WTC11 (cell line): ENCODE data around the gene HIPK2. TPM values are rescaled to one million over a fixed set of nuclear protein-coding genes. Genes with fewer than 3 reads are reported as not detected.

Experiments used
- ATAC-seq: fragments of 200-7000 bp; cut with Tn5 transposase; 2 replicates; pipeline ENCODE4 v1.10.0; 2021; ENCODE audit warnings: mild to moderate bottlenecking, moderate library complexity
- CTCF ChIA-PET: fragments of 300-600 bp; sonication (Branson Sonifier 250); formaldehyde crosslinking; loops from one replicate; lab custom pipeline; 2021; ENCODE audit warnings: antibody characterized with exemption; lab: Charles Lee
- POLR2A ChIA-PET: fragments of 350-600 bp; sonication (Branson Sonifier 250); formaldehyde crosslinking; loops from one replicate; lab custom pipeline; 2021; ENCODE audit warnings: antibody characterized with exemption; lab: Charles Lee
- DNase-seq: peaks from one replicate; pipeline ENCODE4 v3.0.0; 2021; ENCODE audit warnings: low spot score
- H3K27ac Mint-ChIP-seq: 2 replicates; pipeline ENCODE4 v1.8.0; 2021; ENCODE audit warnings: mixed read lengths
- H3K27me3 Mint-ChIP-seq: 2 replicates; pipeline ENCODE4 v1.8.0; 2021; ENCODE audit warnings: low read depth, mild to moderate bottlenecking, moderate library complexity, mixed read lengths
- H3K36me3 Mint-ChIP-seq: 2 replicates; pipeline ENCODE4 v1.8.0; 2021; ENCODE audit warnings: mixed read lengths
- H3K4me1 Mint-ChIP-seq: 2 replicates; pipeline ENCODE4 v1.8.0; 2022; ENCODE audit warnings: mixed read lengths
- H3K4me3 Mint-ChIP-seq: 2 replicates; pipeline ENCODE4 v1.8.0; 2021; ENCODE audit warnings: mild to moderate bottlenecking, moderate library complexity, mixed read lengths
- H3K9me3 Mint-ChIP-seq: 2 replicates; pipeline ENCODE4 v1.8.0; 2021; ENCODE audit warnings: mixed read lengths
- EMX1 ChIP-seq: fragments of 250-450 bp; sonication (Bioruptor Pico); IDR thresholded peaks from 2 replicates; pipeline ENCODE4 v1.8.0; 2021; ENCODE audit warnings: mild to moderate bottlenecking
- MXD4 ChIP-seq: fragments of 250-450 bp; sonication (Bioruptor Pico); IDR thresholded peaks from 2 replicates; pipeline ENCODE4 v1.8.0; 2021; ENCODE audit warnings: mild to moderate bottlenecking, moderate library complexity, borderline replicate concordance
- PRRX2 ChIP-seq: fragments of 250-450 bp; sonication (Bioruptor Pico); IDR thresholded peaks from 2 replicates; pipeline ENCODE4 v1.8.0; 2021; ENCODE audit warnings: mild to moderate bottlenecking
- SMAD4 ChIP-seq: sonication (generic); formaldehyde crosslinking; IDR thresholded peaks from 2 replicates; pipeline ENCODE4 v1.8.0; 2022; ENCODE audit warnings: mild to moderate bottlenecking, missing genetic modification reagents
- SOX15 ChIP-seq: fragments of 250-450 bp; sonication (Bioruptor Pico); IDR thresholded peaks from 2 replicates; pipeline ENCODE4 v1.9.0; 2021; ENCODE audit warnings: mild to moderate bottlenecking
- TP53 ChIP-seq: sonication (generic); formaldehyde crosslinking; IDR thresholded peaks from 2 replicates; pipeline ENCODE4 v1.8.1; 2023; ENCODE audit warnings: mild to moderate bottlenecking, missing genetic modification reagents
- ZNF121 ChIP-seq: sonication (generic); formaldehyde crosslinking; IDR thresholded peaks from 2 replicates; pipeline ENCODE4 v1.8.0; 2023; ENCODE audit warnings: missing genetic modification reagents
- ZNF317 ChIP-seq: sonication (generic); formaldehyde crosslinking; IDR thresholded peaks from 2 replicates; pipeline ENCODE4 v1.8.1; 2023; ENCODE audit warnings: low read depth, mild to moderate bottlenecking, moderate library complexity, missing genetic modification reagents, borderline replicate concordance
- total RNA-seq: library from RNA; stranded (reverse); gene quantifications from 3 replicates; pipeline ENCODE4 v1.2.3, GENCODE V29; 2021
- TF ChIP-seq, protein P1 (sequence below): fragments of 250-450 bp; sonication (Bioruptor Pico); IDR thresholded peaks from 2 replicates; pipeline ENCODE4 v1.9.0; 2021; ENCODE audit warnings: moderate library complexity, mild to moderate bottlenecking, inconsistent platforms, borderline replicate concordance
- TF ChIP-seq, protein P2 (sequence below): sonication (generic); formaldehyde crosslinking; conservative IDR thresholded peaks from 2 replicates; pipeline ENCODE4 v1.8.1; 2022; ENCODE audit warnings: mild to moderate bottlenecking, missing genetic modification reagents
- TF ChIP-seq, protein P3 (sequence below): fragments of 250-450 bp; sonication (Bioruptor Pico); IDR thresholded peaks from 2 replicates; pipeline ENCODE4 v1.9.0; 2021; ENCODE audit warnings: mild to moderate bottlenecking, borderline replicate concordance
- TF ChIP-seq, protein P4 (sequence below): sonication (generic); formaldehyde crosslinking; IDR thresholded peaks from 2 replicates; pipeline ENCODE4 v1.8.1; 2023; ENCODE audit warnings: mild to moderate bottlenecking, missing genetic modification reagents, moderate library complexity
- TF ChIP-seq, protein P5 (sequence below): fragments of 200-600 bp; IDR thresholded peaks from 2 replicates; pipeline ENCODE4 v1.8.0; 2022; ENCODE audit warnings: antibody characterized with exemption
- TF ChIP-seq, protein P6 (sequence below): sonication (generic); formaldehyde crosslinking; IDR thresholded peaks from 2 replicates; pipeline ENCODE4 v1.8.1; 2023; ENCODE audit warnings: mild to moderate bottlenecking, missing genetic modification reagents, borderline replicate concordance

Gene HIPK2
- total RNA-seq, 1 experiment from 2014 or later, result 25.3 TPM

DNA sequence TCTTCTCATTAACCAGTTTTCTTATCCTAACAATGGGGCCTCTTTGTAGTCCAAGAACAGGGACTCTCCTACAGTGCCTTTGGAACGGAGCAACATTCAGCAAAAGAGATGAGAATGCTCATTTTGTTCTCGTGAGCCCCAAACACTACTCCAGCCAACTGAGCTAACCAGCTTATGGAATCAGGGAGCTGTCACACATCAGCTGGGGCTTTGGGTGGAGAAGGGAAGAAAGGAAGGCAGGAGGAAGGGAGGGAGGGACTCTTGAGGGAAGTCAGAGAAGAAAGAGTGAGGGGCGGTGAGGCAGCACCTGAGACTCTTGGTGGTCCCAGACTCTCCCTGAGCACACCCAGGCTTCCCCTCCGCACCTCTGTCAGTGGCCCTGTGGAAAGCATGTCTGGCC lies 131.2 kb downstream of the HIPK2 start:
- Mint-ChIP-seq H3K9me3 (no peaks in the 10 kb centered on the region), H3K4me3 (no peak overlapping the region), H3K4me1 (peaks cover 33% of the 10 kb centered on the region), H3K27ac (no peak overlapping the region), H3K36me3 (no peaks in the 10 kb centered on the region), H3K27me3 (no peaks in the 10 kb centered on the region)
- DNase-seq, result no peak
- TF ChIP-seq EMX1, result no peak
- ATAC-seq, result no peak
- ChIA-PET POLR2A (interaction anchor here (0.6 to 0.7 kb wide), 3 partner anchors 15 to 81 kb away, joined by 3 to 8 read pairs (median 3); no protein-coding TSS in a partner anchor), CTCF (interaction anchor here (0.6 to 4.2 kb wide), 33 partner anchors 9 to 364 kb away, joined by 3 to 51 read pairs (median 7); partner anchors contain the start of gene HIPK2)

DNA sequence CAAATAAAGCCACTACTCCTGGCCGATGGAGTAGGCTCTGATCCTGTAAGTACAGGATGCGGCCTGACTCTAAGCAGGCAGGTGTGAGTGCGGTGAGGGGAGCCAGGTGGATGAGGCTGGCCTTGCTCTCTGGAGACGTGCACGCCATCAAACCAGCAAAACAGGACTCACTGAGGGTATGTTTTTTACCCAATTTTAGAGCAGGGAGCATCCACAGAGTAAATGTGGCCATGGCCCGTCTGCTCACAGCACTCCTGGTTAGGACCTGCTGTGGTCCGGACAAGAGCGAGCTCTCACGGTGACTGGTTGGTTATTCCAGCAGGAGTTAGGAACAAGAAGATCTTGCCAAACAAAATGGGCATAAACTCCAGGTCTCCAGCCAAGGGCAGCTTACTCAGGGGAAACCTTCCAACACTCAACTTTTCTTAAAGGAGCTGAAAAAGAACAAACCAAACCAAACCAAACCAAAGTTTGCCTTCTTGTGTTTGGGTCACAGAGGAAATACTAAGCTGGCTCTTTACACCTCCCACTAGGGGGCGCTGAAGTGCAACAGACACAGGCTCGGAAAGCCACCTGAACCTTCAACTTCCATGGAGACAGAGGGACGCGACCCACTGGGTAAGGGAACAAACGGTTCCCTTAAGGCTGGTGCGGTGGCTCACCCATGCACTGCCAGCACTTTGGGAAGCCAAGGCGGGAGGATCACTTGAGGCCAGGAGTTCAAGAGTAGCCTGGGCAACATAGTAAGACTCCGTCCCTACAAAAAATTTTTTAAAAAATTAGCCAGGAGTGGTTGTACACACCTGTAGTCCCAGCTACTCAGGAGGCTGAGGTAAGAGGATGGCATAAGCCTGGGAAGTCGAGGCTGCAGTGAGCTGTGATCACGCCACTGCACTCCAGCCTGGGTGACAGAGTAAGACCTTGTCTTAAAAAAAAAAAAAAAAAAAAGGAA lies 131.9 kb downstream of the HIPK2 start:
- POLR2A ChIA-PET, result interaction anchor here (0.7 kb wide), 1 partner anchor 16 kb away, joined by 8 read pairs; no protein-coding TSS in a partner anchor

DNA sequence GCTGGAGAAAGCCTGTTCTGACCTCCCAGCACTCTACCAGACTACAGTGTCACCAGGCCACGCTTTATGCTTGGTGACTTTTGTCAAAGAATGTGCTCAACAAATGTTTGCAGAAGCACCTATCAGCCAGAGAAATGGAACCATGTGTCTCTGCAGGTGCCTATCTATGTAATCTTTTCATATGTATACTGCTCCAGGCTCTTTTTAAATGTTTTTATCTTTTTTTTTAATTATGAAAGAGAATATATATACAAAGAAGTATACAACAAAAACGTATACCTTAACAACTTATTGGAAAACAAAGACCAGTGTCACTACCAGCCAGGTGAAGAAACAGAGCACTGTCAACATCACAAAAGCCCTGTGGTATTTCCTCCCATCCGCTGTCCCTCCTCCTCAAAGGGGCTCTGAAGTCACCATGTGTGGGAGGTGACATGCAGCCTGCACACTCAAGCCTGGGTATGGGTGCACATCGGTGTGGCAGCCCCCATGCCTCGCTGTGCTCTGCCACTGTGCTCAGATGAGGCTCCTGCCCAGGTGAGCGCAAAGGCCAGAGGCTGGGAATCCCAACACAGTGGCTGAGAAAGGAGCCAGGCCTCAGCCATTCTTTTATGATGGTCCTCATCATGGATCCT lies 133.7 kb downstream of the HIPK2 start:
- Mint-ChIP-seq H3K4me1 (peaks cover 25% of the 10 kb centered on the region), H3K27me3 (no peaks in the 10 kb centered on the region), H3K27ac (peak overlapping the region; percentile 20), H3K36me3 (no peaks in the 10 kb centered on the region), H3K4me3 (no peak overlapping the region), H3K9me3 (no peaks in the 10 kb centered on the region)
- no peak for ATAC-seq
- no peak for DNase-seq
- POLR2A ChIA-PET, result no interaction called here
- CTCF ChIA-PET, result interaction anchor here (0.9 to 3.6 kb wide), 4 partner anchors 14 to 362 kb away, joined by 3 to 20 read pairs (median 10); no protein-coding TSS in a partner anchor
- TF ChIP-seq SOX15 (CRISPR knock-in tag) (no peak), TP53 (CRISPR knock-in tag) (no peak), PRRX2 (CRISPR knock-in tag) (no peak), ZNF121 (CRISPR knock-in tag) (no peak), ZNF317 (no peak)
- TF ChIP-seq, protein P1, sequence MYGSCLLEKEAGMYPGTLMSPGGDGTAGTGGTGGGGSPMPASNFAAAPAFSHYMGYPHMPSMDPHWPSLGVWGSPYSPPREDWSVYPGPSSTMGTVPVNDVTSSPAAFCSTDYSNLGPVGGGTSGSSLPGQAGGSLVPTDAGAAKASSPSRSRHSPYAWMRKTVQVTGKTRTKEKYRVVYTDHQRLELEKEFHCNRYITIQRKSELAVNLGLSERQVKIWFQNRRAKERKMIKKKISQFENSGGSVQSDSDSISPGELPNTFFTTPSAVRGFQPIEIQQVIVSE (CRISPR knock-in tag), result no peak
- TF ChIP-seq, protein P2, sequence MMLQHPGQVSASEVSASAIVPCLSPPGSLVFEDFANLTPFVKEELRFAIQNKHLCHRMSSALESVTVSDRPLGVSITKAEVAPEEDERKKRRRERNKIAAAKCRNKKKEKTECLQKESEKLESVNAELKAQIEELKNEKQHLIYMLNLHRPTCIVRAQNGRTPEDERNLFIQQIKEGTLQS (CRISPR knock-in tag), result no peak
- TF ChIP-seq, protein P3, sequence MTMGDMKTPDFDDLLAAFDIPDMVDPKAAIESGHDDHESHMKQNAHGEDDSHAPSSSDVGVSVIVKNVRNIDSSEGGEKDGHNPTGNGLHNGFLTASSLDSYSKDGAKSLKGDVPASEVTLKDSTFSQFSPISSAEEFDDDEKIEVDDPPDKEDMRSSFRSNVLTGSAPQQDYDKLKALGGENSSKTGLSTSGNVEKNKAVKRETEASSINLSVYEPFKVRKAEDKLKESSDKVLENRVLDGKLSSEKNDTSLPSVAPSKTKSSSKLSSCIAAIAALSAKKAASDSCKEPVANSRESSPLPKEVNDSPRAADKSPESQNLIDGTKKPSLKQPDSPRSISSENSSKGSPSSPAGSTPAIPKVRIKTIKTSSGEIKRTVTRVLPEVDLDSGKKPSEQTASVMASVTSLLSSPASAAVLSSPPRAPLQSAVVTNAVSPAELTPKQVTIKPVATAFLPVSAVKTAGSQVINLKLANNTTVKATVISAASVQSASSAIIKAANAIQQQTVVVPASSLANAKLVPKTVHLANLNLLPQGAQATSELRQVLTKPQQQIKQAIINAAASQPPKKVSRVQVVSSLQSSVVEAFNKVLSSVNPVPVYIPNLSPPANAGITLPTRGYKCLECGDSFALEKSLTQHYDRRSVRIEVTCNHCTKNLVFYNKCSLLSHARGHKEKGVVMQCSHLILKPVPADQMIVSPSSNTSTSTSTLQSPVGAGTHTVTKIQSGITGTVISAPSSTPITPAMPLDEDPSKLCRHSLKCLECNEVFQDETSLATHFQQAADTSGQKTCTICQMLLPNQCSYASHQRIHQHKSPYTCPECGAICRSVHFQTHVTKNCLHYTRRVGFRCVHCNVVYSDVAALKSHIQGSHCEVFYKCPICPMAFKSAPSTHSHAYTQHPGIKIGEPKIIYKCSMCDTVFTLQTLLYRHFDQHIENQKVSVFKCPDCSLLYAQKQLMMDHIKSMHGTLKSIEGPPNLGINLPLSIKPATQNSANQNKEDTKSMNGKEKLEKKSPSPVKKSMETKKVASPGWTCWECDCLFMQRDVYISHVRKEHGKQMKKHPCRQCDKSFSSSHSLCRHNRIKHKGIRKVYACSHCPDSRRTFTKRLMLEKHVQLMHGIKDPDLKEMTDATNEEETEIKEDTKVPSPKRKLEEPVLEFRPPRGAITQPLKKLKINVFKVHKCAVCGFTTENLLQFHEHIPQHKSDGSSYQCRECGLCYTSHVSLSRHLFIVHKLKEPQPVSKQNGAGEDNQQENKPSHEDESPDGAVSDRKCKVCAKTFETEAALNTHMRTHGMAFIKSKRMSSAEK (CRISPR knock-in tag), result no peak

More for the DNA sequence above, 131.9 kb downstream of the HIPK2 start:
- CTCF ChIA-PET, result interaction anchor here (0.6 to 4.2 kb wide), 56 partner anchors 9 to 372 kb away, joined by 3 to 51 read pairs (median 4); partner anchors contain the start of gene HIPK2
- no peaks in the 10 kb centered on the region for H3K36me3 Mint-ChIP-seq
- no peaks in the 10 kb centered on the region for H3K9me3 Mint-ChIP-seq
- H3K4me1 Mint-ChIP-seq, result peaks cover 30% of the 10 kb centered on the region
- ATAC-seq, result peak; percentile 77
- no peak overlapping the region for H3K4me3 Mint-ChIP-seq
- DNase-seq, result peak; percentile 91
- H3K27ac Mint-ChIP-seq, result no peak overlapping the region
- no peaks in the 10 kb centered on the region for H3K27me3 Mint-ChIP-seq
- TF ChIP-seq, protein P4, sequence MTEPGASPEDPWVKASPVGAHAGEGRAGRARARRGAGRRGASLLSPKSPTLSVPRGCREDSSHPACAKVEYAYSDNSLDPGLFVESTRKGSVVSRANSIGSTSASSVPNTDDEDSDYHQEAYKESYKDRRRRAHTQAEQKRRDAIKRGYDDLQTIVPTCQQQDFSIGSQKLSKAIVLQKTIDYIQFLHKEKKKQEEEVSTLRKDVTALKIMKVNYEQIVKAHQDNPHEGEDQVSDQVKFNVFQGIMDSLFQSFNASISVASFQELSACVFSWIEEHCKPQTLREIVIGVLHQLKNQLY (CRISPR knock-in tag), result no peak
- TF ChIP-seq MXD4 (CRISPR knock-in tag) (no peak), ZNF121 (CRISPR knock-in tag) (0 out of 2 replicates have a peak, but pooled peaks have one; percentile 49), SMAD4 (no peak)
- TF ChIP-seq, protein P5, sequence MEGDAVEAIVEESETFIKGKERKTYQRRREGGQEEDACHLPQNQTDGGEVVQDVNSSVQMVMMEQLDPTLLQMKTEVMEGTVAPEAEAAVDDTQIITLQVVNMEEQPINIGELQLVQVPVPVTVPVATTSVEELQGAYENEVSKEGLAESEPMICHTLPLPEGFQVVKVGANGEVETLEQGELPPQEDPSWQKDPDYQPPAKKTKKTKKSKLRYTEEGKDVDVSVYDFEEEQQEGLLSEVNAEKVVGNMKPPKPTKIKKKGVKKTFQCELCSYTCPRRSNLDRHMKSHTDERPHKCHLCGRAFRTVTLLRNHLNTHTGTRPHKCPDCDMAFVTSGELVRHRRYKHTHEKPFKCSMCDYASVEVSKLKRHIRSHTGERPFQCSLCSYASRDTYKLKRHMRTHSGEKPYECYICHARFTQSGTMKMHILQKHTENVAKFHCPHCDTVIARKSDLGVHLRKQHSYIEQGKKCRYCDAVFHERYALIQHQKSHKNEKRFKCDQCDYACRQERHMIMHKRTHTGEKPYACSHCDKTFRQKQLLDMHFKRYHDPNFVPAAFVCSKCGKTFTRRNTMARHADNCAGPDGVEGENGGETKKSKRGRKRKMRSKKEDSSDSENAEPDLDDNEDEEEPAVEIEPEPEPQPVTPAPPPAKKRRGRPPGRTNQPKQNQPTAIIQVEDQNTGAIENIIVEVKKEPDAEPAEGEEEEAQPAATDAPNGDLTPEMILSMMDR, result peak; percentile 92
- TF ChIP-seq, protein P6, sequence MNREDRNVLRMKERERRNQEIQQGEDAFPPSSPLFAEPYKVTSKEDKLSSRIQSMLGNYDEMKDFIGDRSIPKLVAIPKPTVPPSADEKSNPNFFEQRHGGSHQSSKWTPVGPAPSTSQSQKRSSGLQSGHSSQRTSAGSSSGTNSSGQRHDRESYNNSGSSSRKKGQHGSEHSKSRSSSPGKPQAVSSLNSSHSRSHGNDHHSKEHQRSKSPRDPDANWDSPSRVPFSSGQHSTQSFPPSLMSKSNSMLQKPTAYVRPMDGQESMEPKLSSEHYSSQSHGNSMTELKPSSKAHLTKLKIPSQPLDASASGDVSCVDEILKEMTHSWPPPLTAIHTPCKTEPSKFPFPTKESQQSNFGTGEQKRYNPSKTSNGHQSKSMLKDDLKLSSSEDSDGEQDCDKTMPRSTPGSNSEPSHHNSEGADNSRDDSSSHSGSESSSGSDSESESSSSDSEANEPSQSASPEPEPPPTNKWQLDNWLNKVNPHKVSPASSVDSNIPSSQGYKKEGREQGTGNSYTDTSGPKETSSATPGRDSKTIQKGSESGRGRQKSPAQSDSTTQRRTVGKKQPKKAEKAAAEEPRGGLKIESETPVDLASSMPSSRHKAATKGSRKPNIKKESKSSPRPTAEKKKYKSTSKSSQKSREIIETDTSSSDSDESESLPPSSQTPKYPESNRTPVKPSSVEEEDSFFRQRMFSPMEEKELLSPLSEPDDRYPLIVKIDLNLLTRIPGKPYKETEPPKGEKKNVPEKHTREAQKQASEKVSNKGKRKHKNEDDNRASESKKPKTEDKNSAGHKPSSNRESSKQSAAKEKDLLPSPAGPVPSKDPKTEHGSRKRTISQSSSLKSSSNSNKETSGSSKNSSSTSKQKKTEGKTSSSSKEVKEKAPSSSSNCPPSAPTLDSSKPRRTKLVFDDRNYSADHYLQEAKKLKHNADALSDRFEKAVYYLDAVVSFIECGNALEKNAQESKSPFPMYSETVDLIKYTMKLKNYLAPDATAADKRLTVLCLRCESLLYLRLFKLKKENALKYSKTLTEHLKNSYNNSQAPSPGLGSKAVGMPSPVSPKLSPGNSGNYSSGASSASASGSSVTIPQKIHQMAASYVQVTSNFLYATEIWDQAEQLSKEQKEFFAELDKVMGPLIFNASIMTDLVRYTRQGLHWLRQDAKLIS (CRISPR knock-in tag), result no peak
